ENCODE measurements around the gene TMEM31. TPM values are rescaled to one million over a fixed set of nuclear protein-coding genes. Genes with fewer than 3 reads are reported as not detected.

Gene TMEM31
- total and polyA plus RNA-seq, 2 experiments from 2014 or later, result 0.60 TPM; not detected in 1

GRCh38 chrX:103685396-103685795 lies 25.3 kb upstream of the TMEM31 start:
- no peaks in the 10 kb centered on the region for H3K9me2 ChIP-seq (ENCODE audit: insufficient read depth)
- peaks cover 34% of the 10 kb centered on the region; the same call in 1 of the 2 replicates for H3K36me3 ChIP-seq (ENCODE audit: insufficient read depth)
- DNase-seq (ENCODE audit: low spot score) (no peak), ATAC-seq (no peak)
- no peaks in the 10 kb centered on the region; the same call in 1 of the 2 replicates for H3K4me1 ChIP-seq (ENCODE audit: insufficient read depth)
- no peaks in the 10 kb centered on the region for H3K9me3 Mint-ChIP-seq
- peak overlapping the region; percentile 60 for H3K4me2 ChIP-seq
- no peak overlapping the region for H2AFZ ChIP-seq
- peak overlapping the region; percentile 60 for H3K4me3 ChIP-seq
- no peaks in the 10 kb centered on the region for H4K20me1 ChIP-seq (replicated peaks; ENCODE audit: insufficient read depth)
- TF ChIP-seq POLR2AphosphoS5 (IDR thresholded peaks at IDR 0.05; ENCODE audit: low read depth) (no peak), EZH2 (IDR thresholded peaks at IDR 0.05; ENCODE audit: low read depth, unreplicated experiment) (no peak), JUNB (IDR thresholded peaks at IDR 0.05; ENCODE audit: unreplicated experiment) (no peak), EZH2phosphoT487 (IDR thresholded peaks at IDR 0.05; ENCODE audit: unreplicated experiment) (no peak), ZNF331 (CRISPR knock-in tag; IDR thresholded peaks at IDR 0.05; ENCODE audit: low read depth) (no peak)
- TF ChIP-seq, protein P1, sequence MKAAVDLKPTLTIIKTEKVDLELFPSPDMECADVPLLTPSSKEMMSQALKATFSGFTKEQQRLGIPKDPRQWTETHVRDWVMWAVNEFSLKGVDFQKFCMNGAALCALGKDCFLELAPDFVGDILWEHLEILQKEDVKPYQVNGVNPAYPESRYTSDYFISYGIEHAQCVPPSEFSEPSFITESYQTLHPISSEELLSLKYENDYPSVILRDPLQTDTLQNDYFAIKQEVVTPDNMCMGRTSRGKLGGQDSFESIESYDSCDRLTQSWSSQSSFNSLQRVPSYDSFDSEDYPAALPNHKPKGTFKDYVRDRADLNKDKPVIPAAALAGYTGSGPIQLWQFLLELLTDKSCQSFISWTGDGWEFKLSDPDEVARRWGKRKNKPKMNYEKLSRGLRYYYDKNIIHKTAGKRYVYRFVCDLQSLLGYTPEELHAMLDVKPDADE (IDR thresholded peaks at IDR 0.05), result no peak
- 0 out of 2 replicates have a peak overlapping the region, but pooled peaks have one; percentile 16 for H3K27ac ChIP-seq (ENCODE audit: low read depth)
- H3K36me3 Mint-ChIP-seq (ENCODE audit: low read depth), result peaks cover 43% of the 10 kb centered on the region; the same call in 2 of the 3 replicates
- peaks cover 12% of the 10 kb centered on the region; the same call in 1 of the 2 replicates for H3F3A ChIP-seq (replicated peaks; ENCODE audit: low read depth)
- H3K79me2 ChIP-seq (replicated peaks; ENCODE audit: insufficient read depth), result peaks cover 28% of the 10 kb centered on the region
- H3K27me3 Mint-ChIP-seq (ENCODE audit: insufficient read depth, low read depth, poor library complexity), result no peaks in the 10 kb centered on the region
- no peaks in the 10 kb centered on the region for H3K27me3 ChIP-seq (ENCODE audit: insufficient read depth)
- H3K27ac Mint-ChIP-seq, result peak overlapping the region; percentile 97; the same call in 1 of the 2 replicates
- H3K4me1 Mint-ChIP-seq, result no peaks in the 10 kb centered on the region; the same call in 2 of the 3 replicates
- no peak overlapping the region; the same call in 2 of the 3 replicates for H3K4me3 Mint-ChIP-seq

- Histone ChIP-seq H3K27me3 (ENCODE audit: insufficient read depth) (no peaks in the 10 kb centered on the region), H3K9me2 (ENCODE audit: insufficient read depth) (no peaks in the 10 kb centered on the region), H3F3A (replicated peaks; ENCODE audit: low read depth) (peaks cover 12% of the 10 kb centered on the region; the same call in 1 of the 2 replicates), H3K36me3 (ENCODE audit: insufficient read depth) (peaks cover 34% of the 10 kb centered on the region; the same call in 1 of the 2 replicates), H3K4me2 (peak within 1 kb of the TSS; percentile 60), H3K4me3 (peak within 1 kb of the TSS; percentile 60), H3K27ac (ENCODE audit: low read depth) (peak within 1 kb of the TSS; percentile 95), H3K4me1 (ENCODE audit: insufficient read depth) (no peaks in the 10 kb centered on the region; the same call in 1 of the 2 replicates), H3K79me2 (replicated peaks; ENCODE audit: insufficient read depth) (peaks cover 28% of the 10 kb centered on the region), H2AFZ (no peak within 1 kb of the TSS), H4K20me1 (replicated peaks; ENCODE audit: insufficient read depth) (no peaks in the 10 kb centered on the region)
- ATAC-seq (peak; percentile 90), DNase-seq (ENCODE audit: low spot score) (peak; percentile 92)
- peak within 1 kb of the TSS; percentile 97; the same call in 1 of the 2 replicates for H3K27ac Mint-ChIP-seq
- H3K4me1 Mint-ChIP-seq, result no peaks in the 10 kb centered on the region; the same call in 2 of the 3 replicates
- no peaks in the 10 kb centered on the region for H3K27me3 Mint-ChIP-seq (ENCODE audit: insufficient read depth, low read depth, poor library complexity)
- H3K36me3 Mint-ChIP-seq (ENCODE audit: low read depth), result peaks cover 36% of the 10 kb centered on the region; the same call in 2 of the 3 replicates
- no peaks in the 10 kb centered on the region for H3K9me3 Mint-ChIP-seq
- peak; percentile 93 for TF ChIP-seq CREB1 (CRISPR knock-in tag; IDR thresholded peaks at IDR 0.05; ENCODE audit: low read depth)
- TF ChIP-seq POLR2AphosphoS5 (IDR thresholded peaks at IDR 0.05; ENCODE audit: low read depth), result peak; percentile 92
- TF ChIP-seq, protein P1 (IDR thresholded peaks at IDR 0.05), result no peak
- no peak within 1 kb of the TSS; the same call in 2 of the 3 replicates for H3K4me3 Mint-ChIP-seq
Observed at GRCh38 chrX:103686199-103687072, 24.3 kb upstream of the TMEM31 start, which contains the start of gene MORF4L2. Gene MORF4L2, minus strand, starts transcription at chrX:103686699. Its CDS starts 9,672 bp downstream, at chrX:103677027.

Data from GM23338 (cell line).